ENCODE data around the gene LSAMP. TPM values are rescaled to one million over a fixed set of nuclear protein-coding genes. Genes with fewer than 3 reads are reported as not detected.

The LSAMP gene
- total and polyA plus RNA-seq, 2 of the 4 experiments (the other 2 are of a cell fraction): 7.9 to 8.0 TPM

GRCh38 chr3:115766587-115767482, 678.5 kb downstream of the LSAMP start:
- ChIA-PET CTCF (interaction anchor here (0.5 to 0.6 kb wide), 2 partner anchors 18 to 1645 kb away, joined by 3 to 4 read pairs; no protein-coding TSS in a partner anchor), POLR2A (ENCODE audit: unreplicated experiment) (interaction anchor here (0.5 kb wide), 1 partner anchor 112 kb away, joined by 3 read pairs; no protein-coding TSS in a partner anchor)
- H3K36me3 ChIP-seq (ENCODE audit: control insufficient read depth, insufficient read depth, low read length): no peaks in the 10 kb centered on the region
- no TSS peak for BruUV-seq (replicated peaks)
- H2AK5ac ChIP-seq (ENCODE audit: low read depth, low read length): no peak overlapping the region
- H3K14ac ChIP-seq (replicated peaks; ENCODE audit: low read depth, low read length): no peak overlapping the region
- DNase-seq (peak; percentile 81), ATAC-seq (ENCODE audit: low read depth) (peak; percentile 89)
- peak overlapping the region; percentile 48; the same call in 1 of the 2 replicates for H3K4me2 ChIP-seq (ENCODE audit: low read depth, low read length)
- in situ Hi-C loops (cut with MboI; ENCODE audit: low sequenced_read_pairs): no loop called here
- WGBS, 2 experiments (ENCODE audit: extremely low coverage in 2 of 2, insufficient read length in 1 of 2): no CpG with 5 or more reads among the region's 6 CpGs
- TF ChIP-seq CEBPB (IDR thresholded peaks at IDR 0.05; ENCODE audit: low read depth, low read length) (peak; percentile 85), FOS (IDR thresholded peaks at IDR 0.05; ENCODE audit: low read depth, low read length) (peak; percentile 71), NFE2L2 (IDR thresholded peaks at IDR 0.05; ENCODE audit: low read depth, low read length) (peak; percentile 83), MAZ (IDR thresholded peaks at IDR 0.05; ENCODE audit: borderline replicate concordance, low read depth, low read length) (no peak)
- no peaks in the 10 kb centered on the region for H3K27me3 ChIP-seq (ENCODE audit: control insufficient read depth, insufficient read depth, low read length)
- H3K9me1 ChIP-seq (ENCODE audit: insufficient read depth, low read length): no peaks in the 10 kb centered on the region
- H3K9ac ChIP-seq (ENCODE audit: low read depth, low read length): no peak overlapping the region
- H4K5ac ChIP-seq (ENCODE audit: low read depth, low read length): peak overlapping the region; percentile 20; the same call in 1 of the 2 replicates
- H3K18ac ChIP-seq (ENCODE audit: low read depth, low read length): peak overlapping the region; percentile 75; the same call in 1 of the 2 replicates
- H3K4ac ChIP-seq (ENCODE audit: low read depth, low read length): no peak overlapping the region
- H3K27ac ChIP-seq (ENCODE audit: insufficient read depth, low read length): no peak overlapping the region
- H4K91ac ChIP-seq (ENCODE audit: insufficient read depth, low read depth, low read length): no peak overlapping the region
- H4K8ac ChIP-seq (ENCODE audit: low read depth in 2 of 2, low read length in 2 of 2): peak overlapping the region in 1 of 2 experiments; percentile 31; a peak in 1 of 4 replicates
- dilution Hi-C loops (cut with HindIII; ENCODE audit: low sequenced_read_pairs, unreplicated experiment): no loop called here
- no peak overlapping the region for H2BK5ac ChIP-seq (ENCODE audit: low read depth, low read length, poor library complexity, severe bottlenecking)
- intact Hi-C loops (cut with micrococcal nuclease): no loop called here
- no peaks in the 10 kb centered on the region for H3K79me1 ChIP-seq (ENCODE audit: low read depth in 1 of 2, low read length in 2 of 2)
- no peak overlapping the region for H2AFZ ChIP-seq (replicated peaks; ENCODE audit: low read length, poor library complexity)
- no peak overlapping the region for H2BK15ac ChIP-seq (ENCODE audit: low read depth, low read length)
- no peak overlapping the region for H3K56ac ChIP-seq (ENCODE audit: extremely low read depth, insufficient read depth, low read length)
- no peak overlapping the region for H3K23ac ChIP-seq (ENCODE audit: low read depth, low read length)
- no peak overlapping the region for H2BK120ac ChIP-seq (ENCODE audit: low read depth, low read length)
- no peaks in the 10 kb centered on the region for H4K20me1 ChIP-seq (ENCODE audit: insufficient read depth, low read length)
- no peak overlapping the region for H2AK9ac ChIP-seq (replicated peaks; ENCODE audit: low read depth, low read length, poor library complexity)
- H2BK20ac ChIP-seq (ENCODE audit: low read depth, low read length): no peak overlapping the region
- no peak overlapping the region for H3K4me3 ChIP-seq (ENCODE audit: insufficient read depth, low read depth, low read length)
- no peaks in the 10 kb centered on the region for H3K9me3 ChIP-seq (ENCODE audit: control insufficient read depth, insufficient read depth, low read length)
- H3K4me1 ChIP-seq (ENCODE audit: control insufficient read depth, insufficient read depth, low read length): peaks cover 8% of the 10 kb centered on the region
